KBM-7 (cell line): ENCODE measurements around the gene KNTC1.
"Not testable (repeated sequence)": the region's sequence is repeated elsewhere in the genome, so short reads cannot be mapped to it uniquely, and the experiment has no call there.

Experiments used
- DNase-seq: peaks from one replicate; pipeline ENCODE4 v3.0.0-alpha.2; 2015
- in situ Hi-C: fragments of 300-500 bp; cut with MboI; formaldehyde crosslinking; loops from 2 replicates; pipeline ENCODE4 v1.14.3; 2020; ENCODE audit warnings: low sequenced_read_pairs, low pct_unique_long_range_greater_than_20kb, mixed read lengths

Gene KNTC1

GRCh38 chr12:122533856-122534255 lies 6.8 kb downstream of the KNTC1 start:
- no peak for DNase-seq
- in situ Hi-C loops = no loop called here

GRCh38 chr12:122537021-122537420 lies 10.0 kb downstream of the KNTC1 start:
- DNase-seq = no peak
- in situ Hi-C loops = no loop called here

GRCh38 chr12:122538496-122538895 lies 11.4 kb downstream of the KNTC1 start:
- in situ Hi-C loops = no loop called here
- DNase-seq = no peak

GRCh38 chr12:122544537-122544936 lies 17.5 kb downstream of the KNTC1 start:
- DNase-seq = no peak
- in situ Hi-C loops = no loop called here

GRCh38 chr12:122545855-122546254 lies 18.8 kb downstream of the KNTC1 start:
- in situ Hi-C loops = no loop called here
- DNase-seq = no peak

GRCh38 chr12:122547330-122547729 lies 20.3 kb downstream of the KNTC1 start:
- no peak for DNase-seq
- in situ Hi-C loops = no loop called here

GRCh38 chr12:122558745-122559641 lies 31.9 kb downstream of the KNTC1 start:
- in situ Hi-C loops = no loop called here
- no peak for DNase-seq

GRCh38 chr12:122560138-122560537 lies 33.1 kb downstream of the KNTC1 start:
- DNase-seq = no peak
- in situ Hi-C loops = no loop called here

GRCh38 chr12:122563361-122563760 lies 36.3 kb downstream of the KNTC1 start:
- in situ Hi-C loops = no loop called here
- DNase-seq = no peak

GRCh38 chr12:122566816-122567215 lies 39.8 kb downstream of the KNTC1 start:
- DNase-seq, in situ Hi-C loops: not testable (repeated sequence)

GRCh38 chr12:122569288-122569687 lies 42.2 kb downstream of the KNTC1 start:
- no peak for DNase-seq
- in situ Hi-C loops = no loop called here

- in situ Hi-C loops, DNase-seq: not testable (repeated sequence)
Measured at GRCh38 chr12:122570006-122570405, 43.0 kb downstream of the KNTC1 start.

GRCh38 chr12:122571821-122572220 lies 44.8 kb downstream of the KNTC1 start:
- DNase-seq = no peak
- in situ Hi-C loops = no loop called here

- in situ Hi-C loops, DNase-seq: not testable (repeated sequence)
Measured at GRCh38 chr12:122583294-122583693, 56.2 kb downstream of the KNTC1 start.

GRCh38 chr12:122584177-122584863 lies 57.3 kb downstream of the KNTC1 start:
- DNase-seq = no peak
- in situ Hi-C loops = no loop called here

- DNase-seq = no peak
- in situ Hi-C loops = no loop called here
Measured at GRCh38 chr12:122590990-122591389, 63.9 kb downstream of the KNTC1 start.

GRCh38 chr12:122591966-122592365 lies 64.9 kb downstream of the KNTC1 start:
- DNase-seq, in situ Hi-C loops: not testable (repeated sequence)

- DNase-seq = peak; percentile 14
- in situ Hi-C loops = not testable (repeated sequence)
Measured at GRCh38 chr12:122592543-122592942, 65.5 kb downstream of the KNTC1 start.

- in situ Hi-C loops = no loop called here
- DNase-seq = no peak
Measured at GRCh38 chr12:122593910-122594309, 66.9 kb downstream of the KNTC1 start.

GRCh38 chr12:122596838-122597237 lies 69.8 kb downstream of the KNTC1 start:
- in situ Hi-C loops = no loop called here

More at GRCh38 chr12:122596838-122597237, 69.8 kb downstream of the KNTC1 start:
- no peak for DNase-seq
